ENCODE results near the gene TCF25. TPM values are rescaled to one million over a fixed set of nuclear protein-coding genes. Genes with fewer than 3 reads are reported as not detected.

Gene TCF25
- total RNA-seq, 5 donors from 2014 or later (not counting 1 experiment from before 2014, with no cell fraction given), result 289 to 400 (median 322) TPM

DNA sequence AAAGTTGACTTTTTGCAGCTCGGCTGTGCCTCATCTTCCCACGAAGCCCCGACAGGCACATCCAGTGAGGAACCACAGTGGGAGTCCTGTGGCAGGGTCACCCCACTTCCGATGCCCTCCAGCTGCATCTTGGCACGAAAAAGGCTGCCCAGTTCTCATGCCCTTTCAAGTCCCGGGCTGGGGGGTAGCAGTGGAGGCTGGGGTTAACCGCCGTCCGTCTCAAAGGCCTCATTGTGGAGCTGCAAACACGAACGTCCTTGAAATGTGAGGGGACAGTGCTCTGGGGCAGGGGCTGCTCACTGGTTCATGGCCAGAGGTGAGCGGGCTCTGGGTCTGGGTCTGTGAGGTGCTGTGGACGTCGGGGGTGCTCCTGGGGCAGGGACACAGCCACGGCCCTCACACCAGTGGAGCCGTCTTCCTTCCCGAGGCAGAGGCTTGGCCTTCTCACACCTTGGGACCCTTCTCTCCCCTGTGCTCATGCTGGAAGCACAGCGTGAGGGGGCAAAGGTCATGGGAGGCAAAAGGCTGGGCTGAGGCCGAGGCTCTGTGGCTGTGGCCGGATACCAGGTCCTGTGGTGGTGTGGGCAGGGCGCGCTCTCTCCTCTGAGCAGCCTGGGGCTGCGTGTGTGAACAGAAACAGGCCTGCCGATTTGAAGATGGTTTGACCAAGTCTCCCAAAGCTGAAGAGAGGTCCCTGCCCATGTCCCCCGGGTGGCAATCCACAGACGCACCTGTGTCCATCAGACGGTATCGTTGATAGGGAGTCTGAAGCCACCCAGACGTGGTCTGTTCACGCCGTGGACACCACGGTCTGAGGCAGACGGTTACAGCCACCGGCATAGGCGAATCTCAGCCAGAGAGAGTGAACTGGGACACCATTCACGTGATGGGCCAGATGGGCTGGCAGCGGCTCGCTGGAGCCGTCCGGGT is 42.2 kb downstream of the TCF25 start:
- 97% methylated on average over 37 of the region's 40 CpGs for WGBS (ENCODE audit: insufficient coverage)
- H3K4me3 ChIP-seq (ENCODE audit: control insufficient read depth in 1 of 2, extremely low read depth in 1 of 2, low read length in 1 of 2), result no peak overlapping the region
- peaks cover 0 to 12% of the 10 kb centered on the region in 2 donors for H3K36me3 ChIP-seq (ENCODE audit: control insufficient read depth in 2 of 2, extremely low read depth in 1 of 2, insufficient read depth in 1 of 2, low read length in 1 of 2)
- H3K4me1 Mint-ChIP-seq, result peaks cover 30 to 42% (median 30%) of the 10 kb centered on the region in 3 donors
- no peak overlapping the region for H3K27ac Mint-ChIP-seq
- peaks cover 0 to 44% of the 10 kb centered on the region in 2 experiments for H3K4me1 ChIP-seq (ENCODE audit: control insufficient read depth in 1 of 2, extremely low read depth in 1 of 2, insufficient read depth in 2 of 2, low read length in 2 of 2)
- H3K27me3 ChIP-seq (replicated peaks in 1 of 2; ENCODE audit: control insufficient read depth in 2 of 2, extremely low read depth in 1 of 2, insufficient read depth in 2 of 2, low read length in 1 of 2), result peaks cover 0 to 46% of the 10 kb centered on the region in 2 experiments
- H3K4me3 Mint-ChIP-seq, result peak overlapping the region in 1 of 3 donors; percentile 28
- POLR2A ChIA-PET, result interaction anchor here in 1 of 2 donors (0.5 kb wide), 1 partner anchor 13 kb away, joined by 4 read pairs; no protein-coding TSS in a partner anchor
- no peak overlapping the region for H3K27ac ChIP-seq (ENCODE audit: low read length)
- no peaks in the 10 kb centered on the region for H3K9me3 Mint-ChIP-seq
- DNase-seq, result no peak
- no peak for ATAC-seq (replicated peaks in 1 of 4)
- H3K36me3 Mint-ChIP-seq, result peaks cover 7% of the 10 kb centered on the region
- H3K9me3 ChIP-seq, result no peaks in the 10 kb centered on the region
- CTCF ChIA-PET, result no interaction called here
- peaks cover 0 to 13% of the 10 kb centered on the region in 2 donors for H3K27me3 Mint-ChIP-seq

DNA sequence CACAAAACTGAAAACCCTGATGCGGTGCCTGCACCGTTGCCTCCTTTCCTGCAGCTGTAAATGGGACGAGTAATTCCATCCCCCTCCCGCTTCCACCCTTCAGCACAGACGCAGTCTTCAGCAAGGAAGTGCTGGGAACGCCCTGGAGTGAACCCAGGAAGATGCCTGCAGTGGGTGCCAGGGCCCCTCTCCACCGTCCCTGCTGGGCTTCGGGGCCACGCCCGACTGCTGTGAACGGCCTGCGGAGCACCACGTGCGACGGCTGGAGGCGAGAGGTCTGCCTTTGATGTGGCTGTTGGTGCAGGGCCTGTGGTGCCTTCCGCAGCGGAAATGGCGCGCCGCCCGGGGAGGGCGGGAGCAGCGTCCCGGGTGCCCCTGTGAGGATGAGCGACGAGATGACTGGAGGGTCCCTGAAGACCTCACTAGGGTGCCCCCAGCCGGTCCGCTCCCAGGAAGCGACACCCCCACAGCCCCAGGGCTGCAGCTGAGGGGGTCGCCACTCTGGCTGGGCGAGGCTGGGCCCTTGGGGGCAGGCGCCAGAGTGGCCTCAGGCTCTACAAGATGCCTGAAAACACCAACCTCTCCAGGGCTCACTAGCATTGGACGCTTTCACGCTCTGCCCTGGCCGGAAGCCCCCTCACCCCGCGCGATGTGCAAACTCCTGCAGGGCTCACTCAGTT is 44.5 kb downstream of the TCF25 start:
- Mint-ChIP-seq H3K4me3 (peak overlapping the region; percentile 31 to 84 (median 61)), H3K27me3 (peaks cover 0 to 23% of the 10 kb centered on the region in 2 donors), H3K4me1 (peaks cover 37 to 64% (median 46%) of the 10 kb centered on the region in 3 donors), H3K9me3 (no peaks in the 10 kb centered on the region), H3K27ac (no peak overlapping the region), H3K36me3 (peaks cover 3% of the 10 kb centered on the region)
- CTCF ChIA-PET, result interaction anchor here in 1 of 2 donors (0.6 kb wide), 1 partner anchor 725 kb away, joined by 3 read pairs; no protein-coding TSS in a partner anchor
- Histone ChIP-seq H3K9me3 (no peaks in the 10 kb centered on the region), H3K4me1 (ENCODE audit: control insufficient read depth in 1 of 2, extremely low read depth in 1 of 2, insufficient read depth in 2 of 2, low read length in 2 of 2) (peaks cover 2 to 67% of the 10 kb centered on the region in 2 experiments), H3K27me3 (replicated peaks in 1 of 2; ENCODE audit: control insufficient read depth in 2 of 2, extremely low read depth in 1 of 2, insufficient read depth in 2 of 2, low read length in 1 of 2) (peaks cover 0 to 69% of the 10 kb centered on the region in 2 experiments), H3K27ac (ENCODE audit: low read length) (no peak overlapping the region), H3K4me3 (ENCODE audit: control insufficient read depth in 1 of 2, extremely low read depth in 1 of 2, low read length in 1 of 2) (peak overlapping the region; percentile 1 to 35), H3K36me3 (ENCODE audit: control insufficient read depth in 2 of 2, extremely low read depth in 1 of 2, insufficient read depth in 1 of 2, low read length in 1 of 2) (peaks cover 0 to 5% of the 10 kb centered on the region in 2 donors)
- ATAC-seq (replicated peaks in 1 of 4) (peak; percentile 66 to 88 (median 79)), DNase-seq (peak; percentile 49 to 86 (median 68))
- POLR2A ChIA-PET, result no interaction called here
- WGBS (ENCODE audit: insufficient coverage), result 0% methylated on average over 36 of the region's 39 CpGs

DNA sequence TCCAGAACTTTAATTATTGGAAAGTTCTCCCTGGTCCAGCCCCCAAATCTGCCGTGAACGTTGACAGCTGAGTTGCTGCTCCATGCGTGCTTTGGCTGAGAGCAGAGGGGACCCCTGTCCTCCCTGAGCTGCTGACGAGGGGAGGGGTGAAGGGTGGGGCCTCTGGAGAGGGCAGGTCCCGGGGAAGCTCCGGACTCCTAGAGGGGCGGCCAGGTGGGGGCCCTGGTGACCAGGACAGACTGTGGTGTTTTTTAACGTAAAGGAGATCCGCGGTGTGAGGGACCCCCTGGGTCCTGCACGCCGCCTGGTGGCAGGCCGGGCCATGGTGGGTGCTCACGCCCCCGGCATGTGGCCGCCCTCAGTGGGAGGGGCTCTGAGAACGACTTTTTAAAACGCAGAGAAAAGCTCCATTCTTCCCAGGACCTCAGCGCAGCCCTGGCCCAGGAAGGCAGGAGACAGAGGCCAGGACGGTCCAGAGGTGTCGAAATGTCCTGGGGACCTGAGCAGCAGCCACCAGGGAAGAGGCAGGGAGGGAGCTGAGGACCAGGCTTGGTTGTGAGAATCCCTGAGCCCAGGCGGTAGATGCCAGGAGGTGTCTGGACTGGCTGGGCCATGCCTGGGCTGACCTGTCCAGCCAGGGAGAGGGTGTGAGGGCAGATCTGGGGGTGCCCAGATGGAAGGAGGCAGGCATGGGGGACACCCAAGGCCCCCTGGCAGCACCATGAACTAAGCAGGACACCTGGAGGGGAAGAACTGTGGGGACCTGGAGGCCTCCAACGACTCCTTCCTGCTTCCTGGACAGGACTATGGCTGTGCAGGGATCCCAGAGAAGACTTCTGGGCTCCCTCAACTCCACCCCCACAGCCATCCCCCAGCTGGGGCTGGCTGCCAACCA is 45.3 kb downstream of the TCF25 start, which contains the start of gene MC1R:
MC1R (plus strand) TSS at position 410 of the 895 bp plus-strand sequence; CDS start at position 807, 397 bp downstream.
- peaks cover 3% of the 10 kb centered on the region for H3K36me3 Mint-ChIP-seq
- ATAC-seq (replicated peaks in 1 of 4), result peak; percentile 5 to 49 (median 18)
- Histone ChIP-seq H3K27me3 (replicated peaks in 1 of 2; ENCODE audit: control insufficient read depth in 2 of 2, extremely low read depth in 1 of 2, insufficient read depth in 2 of 2, low read length in 1 of 2) (peaks cover 0 to 73% of the 10 kb centered on the region in 2 experiments), H3K4me1 (ENCODE audit: control insufficient read depth in 1 of 2, extremely low read depth in 1 of 2, insufficient read depth in 2 of 2, low read length in 2 of 2) (peaks cover 2 to 70% of the 10 kb centered on the region in 2 experiments), H3K27ac (ENCODE audit: low read length) (no peak within 1 kb of the TSS), H3K36me3 (ENCODE audit: control insufficient read depth in 2 of 2, extremely low read depth in 1 of 2, insufficient read depth in 1 of 2, low read length in 1 of 2) (no peaks in the 10 kb centered on the region), H3K4me3 (ENCODE audit: control insufficient read depth in 1 of 2, extremely low read depth in 1 of 2, low read length in 1 of 2) (peak within 1 kb of the TSS; percentile 1 to 35), H3K9me3 (no peaks in the 10 kb centered on the region)
- POLR2A ChIA-PET, result interaction anchor here (0.5 to 0.6 kb wide), 2 partner anchors 12 to 897 kb away, joined by 3 to 6 read pairs; no protein-coding TSS in a partner anchor
- CTCF ChIA-PET, result interaction anchor here in 1 of 2 donors (0.5 to 0.6 kb wide), 2 partner anchors 99 to 726 kb away, joined by 3 read pairs; no protein-coding TSS in a partner anchor
- WGBS (ENCODE audit: insufficient coverage), result 6% methylated on average over 22 of the region's 23 CpGs
- peak in 9 of 35 experiments; percentile 23 to 53 (median 42) for DNase-seq
- peaks cover 37 to 64% (median 46%) of the 10 kb centered on the region in 3 donors for H3K4me1 Mint-ChIP-seq
- H3K4me3 Mint-ChIP-seq, result peak within 1 kb of the TSS; percentile 31 to 84 (median 61)
- H3K9me3 Mint-ChIP-seq, result no peaks in the 10 kb centered on the region
- peak within 1 kb of the TSS in 1 of 2 donors; percentile 30 for H3K27ac Mint-ChIP-seq
- H3K27me3 Mint-ChIP-seq, result peaks cover 0 to 23% of the 10 kb centered on the region in 2 donors

DNA sequence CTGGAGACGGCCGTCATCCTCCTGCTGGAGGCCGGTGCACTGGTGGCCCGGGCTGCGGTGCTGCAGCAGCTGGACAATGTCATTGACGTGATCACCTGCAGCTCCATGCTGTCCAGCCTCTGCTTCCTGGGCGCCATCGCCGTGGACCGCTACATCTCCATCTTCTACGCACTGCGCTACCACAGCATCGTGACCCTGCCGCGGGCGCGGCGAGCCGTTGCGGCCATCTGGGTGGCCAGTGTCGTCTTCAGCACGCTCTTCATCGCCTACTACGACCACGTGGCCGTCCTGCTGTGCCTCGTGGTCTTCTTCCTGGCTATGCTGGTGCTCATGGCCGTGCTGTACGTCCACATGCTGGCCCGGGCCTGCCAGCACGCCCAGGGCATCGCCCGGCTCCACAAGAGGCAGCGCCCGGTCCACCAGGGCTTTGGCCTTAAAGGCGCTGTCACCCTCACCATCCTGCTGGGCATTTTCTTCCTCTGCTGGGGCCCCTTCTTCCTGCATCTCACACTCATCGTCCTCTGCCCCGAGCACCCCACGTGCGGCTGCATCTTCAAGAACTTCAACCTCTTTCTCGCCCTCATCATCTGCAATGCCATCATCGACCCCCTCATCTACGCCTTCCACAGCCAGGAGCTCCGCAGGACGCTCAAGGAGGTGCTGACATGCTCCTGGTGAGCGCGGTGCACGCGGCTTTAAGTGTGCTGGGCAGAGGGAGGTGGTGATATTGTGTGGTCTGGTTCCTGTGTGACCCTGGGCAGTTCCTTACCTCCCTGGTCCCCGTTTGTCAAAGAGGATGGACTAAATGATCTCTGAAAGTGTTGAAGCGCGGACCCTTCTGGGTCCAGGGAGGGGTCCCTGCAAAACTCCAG is 46.4 kb downstream of the TCF25 start:
- H3K36me3 Mint-ChIP-seq, result no peaks in the 10 kb centered on the region
- no peaks in the 10 kb centered on the region for H3K36me3 ChIP-seq (ENCODE audit: control insufficient read depth in 2 of 2, extremely low read depth in 1 of 2, insufficient read depth in 1 of 2, low read length in 1 of 2)
- H3K27me3 ChIP-seq (replicated peaks in 1 of 2; ENCODE audit: control insufficient read depth in 2 of 2, extremely low read depth in 1 of 2, insufficient read depth in 2 of 2, low read length in 1 of 2), result peaks cover 0 to 84% of the 10 kb centered on the region in 2 experiments
- H3K27me3 Mint-ChIP-seq, result peaks cover 0 to 26% of the 10 kb centered on the region in 2 donors
- H3K27ac Mint-ChIP-seq, result peak overlapping the region in 1 of 2 donors; percentile 30
- DNase-seq, result peak in 1 of 35 experiments; percentile 17
- H3K27ac ChIP-seq (ENCODE audit: low read length), result no peak overlapping the region
- ATAC-seq (replicated peaks in 1 of 4), result no peak
- H3K4me3 ChIP-seq (ENCODE audit: control insufficient read depth in 1 of 2, extremely low read depth in 1 of 2, low read length in 1 of 2), result no peak overlapping the region
- WGBS (ENCODE audit: insufficient coverage), result 90% methylated on average over 39 of the region's 52 CpGs
- peaks cover 5 to 81% of the 10 kb centered on the region in 2 experiments for H3K4me1 ChIP-seq (ENCODE audit: control insufficient read depth in 1 of 2, extremely low read depth in 1 of 2, insufficient read depth in 2 of 2, low read length in 2 of 2)
- H3K4me1 Mint-ChIP-seq, result peaks cover 32 to 63% (median 48%) of the 10 kb centered on the region in 3 donors
- H3K4me3 Mint-ChIP-seq, result peak overlapping the region in 1 of 3 donors; percentile 84
- POLR2A ChIA-PET, result no interaction called here
- H3K9me3 Mint-ChIP-seq, result no peaks in the 10 kb centered on the region
- CTCF ChIA-PET, result no interaction called here
- no peaks in the 10 kb centered on the region for H3K9me3 ChIP-seq

DNA sequence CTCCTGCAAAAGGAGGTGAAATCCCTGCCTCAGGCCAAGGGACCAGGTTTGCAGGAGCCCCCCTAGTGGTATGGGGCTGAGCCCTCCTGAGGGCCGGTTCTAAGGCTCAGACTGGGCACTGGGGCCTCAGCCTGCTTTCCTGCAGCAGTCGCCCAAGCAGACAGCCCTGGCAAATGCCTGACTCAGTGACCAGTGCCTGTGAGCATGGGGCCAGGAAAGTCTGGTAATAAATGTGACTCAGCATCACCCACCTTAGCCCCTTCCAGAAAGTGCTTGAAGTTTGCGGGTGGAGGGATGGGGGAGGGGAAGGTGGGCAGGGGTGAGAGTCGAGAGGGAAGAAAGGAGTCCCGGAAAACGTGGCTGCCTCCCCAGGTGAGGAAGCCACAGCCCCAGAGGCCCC is 47.3 kb downstream of the TCF25 start:
- Mint-ChIP-seq H3K9me3 (no peaks in the 10 kb centered on the region), H3K4me3 (peak overlapping the region in 1 of 3 donors; percentile 84), H3K4me1 (peaks cover 32 to 71% (median 51%) of the 10 kb centered on the region in 3 donors), H3K27me3 (peaks cover 0 to 32% of the 10 kb centered on the region in 2 donors), H3K36me3 (no peaks in the 10 kb centered on the region), H3K27ac (no peak overlapping the region)
- ATAC-seq (replicated peaks in 1 of 4) (no peak), DNase-seq (no peak)
- peaks cover 0 to 88% of the 10 kb centered on the region in 2 experiments for H3K27me3 ChIP-seq (replicated peaks in 1 of 2; ENCODE audit: control insufficient read depth in 2 of 2, extremely low read depth in 1 of 2, insufficient read depth in 2 of 2, low read length in 1 of 2)
- CTCF ChIA-PET, result no interaction called here
- no peak overlapping the region for H3K4me3 ChIP-seq (ENCODE audit: control insufficient read depth in 1 of 2, extremely low read depth in 1 of 2, low read length in 1 of 2)
- no peaks in the 10 kb centered on the region for H3K9me3 ChIP-seq
- whole genome bisulfite sequencing (ENCODE audit: insufficient coverage), result 23% methylated on average over 5 of the region's 6 CpGs
- no peaks in the 10 kb centered on the region for H3K36me3 ChIP-seq (ENCODE audit: control insufficient read depth in 2 of 2, extremely low read depth in 1 of 2, insufficient read depth in 1 of 2, low read length in 1 of 2)
- no peak overlapping the region for H3K27ac ChIP-seq (ENCODE audit: low read length)
- H3K4me1 ChIP-seq (ENCODE audit: control insufficient read depth in 1 of 2, extremely low read depth in 1 of 2, insufficient read depth in 2 of 2, low read length in 2 of 2), result peaks cover 5 to 88% of the 10 kb centered on the region in 2 experiments
- POLR2A ChIA-PET, result no interaction called here

Measured in T-cell (primary cell).